Measurements from ENCODE around the gene STK39.

STK39 gene

GRCh38 chr2:168140892-168141291 lies 106.5 kb downstream of the STK39 start:
- TF ChIP-seq CTCF (IDR thresholded peaks at IDR 0.05) = no peak
- Histone ChIP-seq H3K27me3 (no peaks in the 10 kb centered on the region), H3K4me1 (ENCODE audit: control insufficient read depth in 1 of 2, insufficient read depth in 1 of 2, low read depth in 1 of 2, low read length in 1 of 2) (no peaks in the 10 kb centered on the region)

GRCh38 chr2:168139852-168140251 lies 107.5 kb downstream of the STK39 start:
- Histone ChIP-seq H3K4me1 (ENCODE audit: control insufficient read depth in 1 of 2, insufficient read depth in 1 of 2, low read depth in 1 of 2, low read length in 1 of 2) (peaks cover 3 to 6% of the 10 kb centered on the region in 2 experiments), H3K9me3 (no peaks in the 10 kb centered on the region), H3K27ac (no peak overlapping the region), H3K27me3 (no peaks in the 10 kb centered on the region), H3K4me3 (ENCODE audit: low read depth in 1 of 2, low read length in 1 of 2) (no peak overlapping the region), H3K36me3 (no peaks in the 10 kb centered on the region)
- TF ChIP-seq CTCF (IDR thresholded peaks at IDR 0.05) = no peak

More at GRCh38 chr2:168140892-168141291, 106.5 kb downstream of the STK39 start:
- Histone ChIP-seq H3K27ac (no peak overlapping the region), H3K36me3 (no peaks in the 10 kb centered on the region), H3K4me3 (ENCODE audit: low read depth in 1 of 2, low read length in 1 of 2) (no peak overlapping the region), H3K9me3 (no peaks in the 10 kb centered on the region)

- Histone ChIP-seq H3K36me3 (no peaks in the 10 kb centered on the region), H3K9me3 (no peaks in the 10 kb centered on the region), H3K27ac (no peak overlapping the region), H3K4me1 (ENCODE audit: control insufficient read depth in 1 of 2, insufficient read depth in 1 of 2, low read depth in 1 of 2, low read length in 1 of 2) (peaks cover 3 to 10% of the 10 kb centered on the region in 2 experiments), H3K4me3 (ENCODE audit: low read depth in 1 of 2, low read length in 1 of 2) (no peak overlapping the region), H3K27me3 (no peaks in the 10 kb centered on the region)
- TF ChIP-seq CTCF (IDR thresholded peaks at IDR 0.05) = no peak
Observed at GRCh38 chr2:168138901-168139300, 108.5 kb downstream of the STK39 start.

GRCh38 chr2:168138374-168138773 lies 109.0 kb downstream of the STK39 start:
- Histone ChIP-seq H3K4me1 (ENCODE audit: control insufficient read depth in 1 of 2, insufficient read depth in 1 of 2, low read depth in 1 of 2, low read length in 1 of 2) (peaks cover 3 to 10% of the 10 kb centered on the region in 2 experiments), H3K27ac (no peak overlapping the region), H3K36me3 (no peaks in the 10 kb centered on the region), H3K27me3 (no peaks in the 10 kb centered on the region), H3K9me3 (no peaks in the 10 kb centered on the region), H3K4me3 (ENCODE audit: low read depth in 1 of 2, low read length in 1 of 2) (no peak overlapping the region)
- TF ChIP-seq CTCF (IDR thresholded peaks at IDR 0.05) = no peak

- no peak overlapping the region for H3K4me3 ChIP-seq (ENCODE audit: low read depth in 1 of 2, low read length in 1 of 2)
- no peak overlapping the region for H3K27ac ChIP-seq
- no peaks in the 10 kb centered on the region for H3K9me3 ChIP-seq
- no peaks in the 10 kb centered on the region for H3K27me3 ChIP-seq
- TF ChIP-seq CTCF (IDR thresholded peaks at IDR 0.05) = no peak
- H3K4me1 ChIP-seq (ENCODE audit: control insufficient read depth in 1 of 2, insufficient read depth in 1 of 2, low read depth in 1 of 2, low read length in 1 of 2) = peaks cover 3 to 10% of the 10 kb centered on the region in 2 experiments
- H3K36me3 ChIP-seq = no peaks in the 10 kb centered on the region
Observed at GRCh38 chr2:168137510-168138180, 109.8 kb downstream of the STK39 start.

All from neutrophil (primary cell).